HG02885 (cell line): Measurements from ENCODE around the gene PCDHGC3.

Experiments
- ATAC-seq: cut with Tn5 transposase; IDR thresholded peaks from one replicate; pipeline ENCODE4 v1.9.1; 2021; ENCODE audit warnings: mild to moderate bottlenecking; ENCODE audit not compliant: unreplicated experiment, poor library complexity

Gene PCDHGC3

DNA sequence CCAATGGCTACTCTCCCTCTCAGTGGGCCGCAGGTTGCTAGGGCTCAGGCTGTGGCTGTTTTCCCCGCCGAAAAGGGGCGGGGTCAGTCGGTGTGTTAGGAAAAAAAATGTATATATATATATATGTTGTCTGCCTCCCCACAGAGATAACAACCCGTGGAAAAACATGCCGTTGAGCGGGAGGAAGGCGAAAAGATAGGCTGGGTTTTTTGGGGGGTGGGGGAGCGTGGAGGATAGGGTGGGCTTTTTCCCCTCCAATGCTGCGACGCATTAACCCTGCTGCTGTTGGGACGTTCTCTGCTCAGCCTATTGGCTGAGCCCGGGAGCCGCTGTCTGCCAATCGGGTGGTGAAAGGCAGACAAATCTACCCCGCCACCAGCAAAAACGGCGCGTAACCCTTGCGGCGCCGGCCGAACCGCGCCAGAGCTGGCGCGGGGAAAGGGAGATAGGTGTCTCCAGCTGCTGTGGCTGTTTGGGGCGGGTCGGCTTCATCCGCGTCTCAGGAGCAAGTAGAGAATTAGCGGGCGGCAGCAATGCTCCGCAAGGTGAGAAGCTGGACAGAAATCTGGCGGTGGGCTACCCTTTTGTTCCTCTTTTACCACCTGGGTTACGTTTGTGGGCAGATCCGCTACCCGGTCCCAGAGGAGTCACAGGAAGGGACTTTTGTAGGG lies 9.0 kb downstream of the PCDHGC3 start, which contains the start of gene PCDHGC4:
Gene PCDHGC4 (plus strand): TSS at position 390 of the 671 bp plus-strand sequence. CDS start 144 bp downstream, at position 534.
- ATAC-seq, result peak; percentile 65

DNA sequence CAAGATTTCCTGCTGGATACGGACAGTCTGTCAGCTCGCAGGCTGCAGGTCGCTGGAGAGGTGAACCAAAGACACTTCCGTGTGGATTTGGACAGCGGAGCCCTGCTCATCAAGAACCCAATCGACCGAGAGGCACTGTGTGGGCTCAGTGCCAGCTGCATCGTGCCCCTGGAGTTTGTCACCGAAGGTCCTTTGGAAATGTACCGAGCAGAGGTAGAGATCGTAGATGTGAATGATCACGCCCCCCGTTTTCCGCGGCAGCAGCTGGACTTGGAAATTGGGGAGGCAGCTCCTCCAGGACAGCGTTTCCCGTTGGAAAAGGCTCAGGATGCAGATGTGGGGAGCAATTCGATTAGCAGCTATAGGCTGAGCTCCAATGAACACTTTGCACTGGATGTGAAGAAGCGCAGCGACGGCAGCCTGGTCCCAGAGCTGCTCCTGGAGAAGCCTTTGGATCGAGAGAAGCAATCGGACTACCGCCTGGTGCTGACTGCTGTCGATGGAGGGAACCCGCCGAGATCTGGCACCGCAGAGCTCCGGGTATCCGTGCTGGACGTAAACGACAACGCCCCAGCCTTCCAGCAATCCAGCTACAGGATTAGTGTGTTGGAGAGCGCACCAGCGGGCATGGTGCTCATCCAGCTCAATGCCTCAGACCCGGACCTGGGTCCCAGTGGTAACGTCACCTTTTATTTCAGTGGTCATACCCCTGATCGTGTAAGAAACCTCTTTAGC lies 9.7 kb downstream of the PCDHGC3 start:
- ATAC-seq, result no peak

DNA sequence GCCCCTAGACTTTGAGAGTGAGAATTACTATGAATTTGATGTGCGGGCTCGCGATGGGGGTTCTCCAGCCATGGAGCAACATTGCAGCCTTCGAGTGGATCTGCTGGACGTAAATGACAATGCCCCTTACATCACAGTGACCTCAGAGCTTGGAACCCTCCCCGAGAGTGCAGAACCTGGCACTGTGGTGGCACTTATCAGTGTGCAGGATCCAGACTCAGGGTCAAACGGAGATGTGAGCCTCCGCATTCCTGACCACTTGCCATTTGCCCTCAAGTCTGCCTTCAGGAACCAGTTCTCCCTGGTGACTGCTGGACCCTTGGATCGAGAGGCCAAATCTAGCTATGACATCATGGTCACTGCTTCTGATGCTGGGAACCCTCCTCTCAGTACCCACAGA lies 10.3 kb downstream of the PCDHGC3 start:
- no peak for ATAC-seq

DNA sequence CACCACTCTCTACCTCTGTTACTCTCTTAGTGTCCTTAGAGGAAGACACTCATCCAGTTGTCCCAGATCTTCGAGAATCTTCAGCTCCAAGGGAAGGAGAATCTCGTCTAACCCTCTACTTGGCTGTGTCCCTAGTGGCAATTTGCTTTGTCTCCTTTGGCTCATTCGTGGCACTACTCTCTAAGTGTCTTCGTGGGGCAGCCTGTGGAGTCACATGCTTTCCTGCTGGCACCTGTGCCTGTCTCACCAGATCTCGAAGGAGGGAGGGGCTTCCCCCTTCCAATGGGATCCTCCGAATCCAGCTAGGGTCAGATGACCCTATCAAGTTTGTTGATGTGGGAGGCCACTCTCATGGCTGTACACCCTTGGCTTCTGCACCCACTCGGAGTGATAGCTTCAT lies 11.4 kb downstream of the PCDHGC3 start:
- ATAC-seq, result no peak

DNA sequence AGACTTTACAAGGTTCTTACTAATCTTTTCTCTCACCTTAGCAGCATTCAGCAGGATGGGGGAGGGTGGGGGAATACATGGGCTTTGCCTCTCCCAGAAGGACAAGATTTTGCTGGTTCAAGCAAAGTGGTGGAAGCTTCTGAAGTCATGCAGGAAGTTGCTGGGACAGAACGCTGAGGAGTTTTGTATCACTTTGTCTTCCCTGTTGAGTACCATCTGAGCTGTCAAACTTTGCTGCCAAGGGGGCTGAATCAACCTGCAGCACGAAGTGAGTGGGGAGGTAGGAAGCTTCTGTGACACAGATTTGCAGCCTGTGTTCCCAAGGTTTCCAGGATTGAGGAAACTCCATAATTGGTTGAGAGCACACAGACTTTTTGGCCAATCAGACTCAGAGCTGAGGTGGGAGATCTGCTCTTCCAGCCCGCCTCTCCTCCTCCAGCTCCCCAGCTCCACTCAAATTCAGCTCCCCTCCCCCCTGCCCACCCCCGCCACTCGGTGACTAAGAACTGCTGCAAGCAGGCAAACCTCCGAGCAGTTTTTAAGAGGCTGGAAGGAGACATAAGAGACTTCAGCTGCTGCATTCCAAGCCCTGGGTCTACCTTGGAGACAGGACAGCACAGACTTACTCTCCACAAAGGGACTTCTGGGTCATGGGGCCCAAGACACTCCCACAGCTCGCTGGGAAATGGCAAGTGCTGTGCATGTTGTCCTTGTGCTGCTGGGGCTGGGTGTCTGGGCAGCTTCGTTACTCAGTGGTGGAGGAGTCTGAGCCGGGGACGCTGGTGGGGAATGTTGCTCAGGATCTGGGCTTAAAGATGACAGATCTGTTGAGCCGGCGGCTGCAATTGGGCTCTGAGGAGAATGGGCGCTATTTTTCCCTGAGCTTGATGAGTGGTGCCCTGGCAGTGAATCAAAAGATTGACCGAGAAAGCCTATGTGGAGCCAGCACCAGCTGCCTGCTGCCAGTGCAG lies 13.1 kb downstream of the PCDHGC3 start, which contains the start of gene PCDHGC5:
Gene PCDHGC5 (plus strand): TSS at position 491 of the 971 bp plus-strand sequence. CDS start 160 bp downstream, at position 651.
- no peak for ATAC-seq

DNA sequence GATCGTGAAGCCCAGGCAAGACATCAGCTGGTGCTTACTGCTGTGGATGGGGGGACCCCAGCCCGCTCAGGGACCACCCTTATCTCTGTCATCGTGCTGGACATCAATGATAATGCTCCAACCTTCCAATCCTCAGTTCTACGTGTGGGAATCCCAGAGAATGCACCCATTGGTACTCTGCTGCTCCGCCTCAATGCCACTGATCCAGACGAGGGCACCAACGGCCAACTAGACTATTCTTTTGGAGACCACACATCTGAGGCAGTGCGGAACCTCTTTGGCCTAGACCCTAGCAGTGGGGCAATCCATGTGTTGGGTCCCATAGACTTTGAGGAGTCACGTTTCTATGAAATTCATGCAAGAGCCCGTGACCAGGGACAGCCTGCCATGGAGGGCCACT lies 14.1 kb downstream of the PCDHGC3 start:
- ATAC-seq, result no peak

DNA sequence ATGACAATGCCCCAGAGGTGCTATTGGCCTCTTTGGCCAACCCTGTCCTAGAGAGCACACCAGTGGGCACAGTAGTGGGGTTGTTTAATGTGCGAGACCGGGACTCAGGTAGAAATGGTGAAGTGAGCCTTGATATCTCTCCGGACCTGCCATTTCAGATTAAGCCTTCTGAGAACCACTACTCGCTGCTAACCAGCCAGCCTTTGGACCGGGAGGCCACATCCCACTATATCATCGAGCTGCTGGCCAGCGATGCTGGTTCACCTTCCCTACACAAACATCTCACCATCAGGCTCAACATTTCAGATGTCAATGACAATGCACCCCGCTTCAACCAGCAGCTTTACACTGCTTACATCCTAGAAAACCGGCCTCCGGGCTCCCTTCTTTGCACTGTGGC lies 14.5 kb downstream of the PCDHGC3 start:
- ATAC-seq, result no peak

DNA sequence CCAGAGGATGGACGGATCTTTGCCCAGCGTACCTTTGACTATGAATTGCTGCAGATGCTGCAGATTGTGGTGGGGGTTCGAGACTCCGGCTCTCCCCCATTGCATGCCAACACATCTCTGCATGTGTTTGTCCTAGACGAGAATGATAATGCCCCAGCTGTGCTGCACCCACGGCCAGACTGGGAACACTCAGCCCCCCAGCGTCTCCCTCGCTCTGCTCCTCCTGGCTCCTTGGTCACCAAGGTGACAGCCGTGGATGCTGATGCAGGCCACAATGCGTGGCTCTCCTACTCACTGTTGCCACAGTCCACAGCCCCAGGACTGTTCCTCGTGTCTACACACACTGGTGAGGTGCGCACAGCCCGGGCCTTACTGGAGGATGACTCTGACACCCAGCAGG lies 15.0 kb downstream of the PCDHGC3 start:
- ATAC-seq, result no peak

DNA sequence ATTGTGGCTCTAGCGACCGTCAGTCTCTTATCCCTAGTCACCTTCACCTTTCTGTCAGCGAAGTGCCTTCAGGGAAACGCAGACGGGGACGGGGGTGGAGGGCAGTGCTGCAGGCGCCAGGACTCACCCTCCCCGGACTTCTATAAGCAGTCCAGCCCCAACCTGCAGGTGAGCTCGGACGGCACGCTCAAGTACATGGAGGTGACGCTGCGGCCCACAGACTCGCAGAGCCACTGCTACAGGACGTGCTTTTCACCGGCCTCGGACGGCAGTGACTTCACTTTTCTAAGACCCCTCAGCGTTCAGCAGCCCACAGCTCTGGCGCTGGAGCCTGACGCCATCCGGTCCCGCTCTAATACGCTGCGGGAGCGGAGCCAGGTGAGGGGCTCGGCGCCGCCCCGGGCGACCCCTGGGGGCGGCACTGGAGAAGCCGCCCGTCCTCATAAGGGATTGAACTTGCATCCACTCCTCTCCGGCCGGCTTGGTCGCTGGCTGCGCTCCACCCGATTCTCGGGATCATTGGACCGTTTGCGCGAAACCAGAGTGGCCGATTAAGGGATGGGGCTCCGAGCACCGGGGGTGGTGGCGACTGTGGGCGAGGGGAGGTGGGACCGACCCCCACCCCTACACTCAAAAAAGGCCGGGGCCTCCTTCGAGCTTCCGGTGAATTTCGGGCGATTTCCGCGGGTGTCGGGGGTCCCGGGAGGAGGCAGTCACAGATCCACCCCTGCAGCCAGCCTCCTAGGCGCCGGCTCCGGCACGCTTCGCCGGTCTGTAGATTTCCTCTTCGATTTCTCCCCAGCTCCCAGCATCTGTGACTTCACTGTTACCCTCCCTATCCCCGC lies 15.8 kb downstream of the PCDHGC3 start:
- ATAC-seq, result peak; percentile 13

DNA sequence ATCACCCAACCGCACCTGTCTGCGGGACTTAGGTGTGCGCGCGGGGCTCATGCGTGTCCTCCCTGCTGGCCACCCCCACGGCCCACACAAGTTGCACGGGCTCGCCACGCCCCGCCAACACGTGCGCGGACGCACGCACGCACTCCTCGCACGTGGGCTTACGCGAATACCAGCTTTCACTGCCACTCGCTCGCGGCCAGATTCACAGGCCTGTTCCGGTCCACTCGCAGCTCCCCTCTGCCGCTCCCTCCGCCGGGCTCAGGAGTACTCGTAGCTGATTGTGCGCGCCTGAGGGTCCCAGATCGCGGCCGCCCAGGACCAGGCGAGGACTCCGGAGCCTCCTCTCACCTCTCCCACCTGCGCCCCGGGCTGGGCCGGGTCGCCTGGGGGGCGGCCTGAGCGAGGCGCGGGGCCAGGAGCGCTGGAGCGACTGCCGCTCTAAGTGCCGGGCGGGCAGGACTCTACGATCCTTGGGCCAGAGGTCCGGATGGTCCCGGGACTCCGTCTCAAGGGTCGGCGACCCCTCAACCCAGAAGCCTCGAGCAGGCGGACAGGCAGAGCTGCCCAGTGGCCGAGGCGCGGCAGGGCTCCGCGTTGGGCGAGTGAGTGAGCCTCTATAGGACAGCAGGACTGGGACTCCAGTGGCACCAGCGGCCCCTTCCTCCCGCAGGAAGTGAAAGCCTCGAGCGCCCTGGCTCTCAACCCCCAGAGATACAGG lies 16.6 kb downstream of the PCDHGC3 start:
- ATAC-seq, result peak; percentile 52

DNA sequence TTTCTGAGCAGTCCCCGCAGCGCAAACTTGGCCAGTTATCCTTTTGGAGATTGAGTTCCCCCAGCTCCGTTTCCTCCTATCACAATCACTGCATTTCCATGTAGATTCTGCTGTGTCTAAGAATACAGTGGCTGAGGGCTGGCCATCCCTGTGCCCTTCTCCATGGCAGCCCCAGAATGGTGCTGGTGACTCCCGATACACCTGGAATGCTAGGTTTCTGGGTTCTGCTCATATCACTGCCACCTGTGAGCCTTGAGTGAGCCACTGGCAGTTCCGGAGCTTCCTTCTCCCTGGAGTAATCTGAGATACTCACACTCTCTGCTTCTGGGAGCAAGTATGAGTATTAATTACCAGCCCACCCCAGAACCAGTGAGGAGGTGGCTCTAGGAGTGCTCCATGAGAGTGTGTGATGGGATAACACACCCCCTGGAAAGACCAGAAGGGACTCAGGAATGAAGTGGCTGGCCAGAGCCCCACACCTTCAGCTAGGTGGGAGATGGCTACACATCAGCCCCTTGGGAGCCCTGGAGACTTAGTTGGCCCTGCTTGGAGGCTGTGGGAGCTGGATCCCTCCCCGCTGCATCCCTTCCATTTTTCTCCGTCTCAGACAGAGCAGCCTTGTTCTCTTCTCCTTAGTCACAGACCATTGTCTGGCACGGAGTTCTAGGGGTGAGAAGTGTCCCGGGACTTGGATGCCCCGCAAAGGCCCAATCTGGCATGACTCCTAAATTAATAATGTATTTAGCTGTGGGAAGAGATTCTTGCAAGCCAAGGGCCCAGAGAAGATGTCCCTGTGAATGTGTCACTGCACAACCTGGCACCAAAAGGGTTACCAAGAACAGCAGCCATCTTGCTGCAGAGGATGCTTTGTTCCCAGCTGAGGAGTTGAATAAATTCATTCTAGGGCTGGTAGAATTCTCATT lies 18.0 kb downstream of the PCDHGC3 start:
- no peak for ATAC-seq

DNA sequence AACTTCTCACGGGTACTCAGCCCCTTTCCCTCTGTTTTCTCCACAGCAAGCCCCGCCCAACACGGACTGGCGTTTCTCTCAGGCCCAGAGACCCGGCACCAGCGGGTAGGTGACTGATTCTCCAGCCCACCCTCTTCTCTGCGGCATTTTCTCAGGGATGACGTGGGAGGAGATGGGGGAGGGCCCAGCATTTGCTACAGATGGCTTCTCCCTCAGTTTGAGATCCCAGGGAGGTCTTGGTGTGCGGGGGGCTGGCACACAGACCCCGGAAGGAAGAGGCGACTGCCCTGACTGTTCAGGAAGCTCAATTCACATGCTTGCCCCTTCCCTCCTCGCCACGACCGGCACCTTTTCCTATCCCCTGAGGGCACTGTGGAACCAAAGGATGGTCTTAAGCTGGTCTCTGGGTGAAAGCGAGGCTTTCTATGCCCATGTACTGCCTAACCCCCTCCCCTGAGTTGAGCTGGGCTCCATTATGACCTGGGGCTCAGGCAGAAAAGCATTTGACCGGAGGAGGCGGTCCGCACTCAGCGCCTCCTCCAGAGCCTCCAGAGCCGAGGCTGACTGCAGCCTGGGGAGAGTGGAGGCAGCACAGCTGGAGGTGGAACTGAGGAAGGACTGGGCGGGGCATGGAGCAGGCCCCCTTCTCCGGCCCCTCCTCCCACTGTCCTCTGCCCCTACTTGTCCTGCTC lies 19.1 kb downstream of the PCDHGC3 start:
- no peak for ATAC-seq

DNA sequence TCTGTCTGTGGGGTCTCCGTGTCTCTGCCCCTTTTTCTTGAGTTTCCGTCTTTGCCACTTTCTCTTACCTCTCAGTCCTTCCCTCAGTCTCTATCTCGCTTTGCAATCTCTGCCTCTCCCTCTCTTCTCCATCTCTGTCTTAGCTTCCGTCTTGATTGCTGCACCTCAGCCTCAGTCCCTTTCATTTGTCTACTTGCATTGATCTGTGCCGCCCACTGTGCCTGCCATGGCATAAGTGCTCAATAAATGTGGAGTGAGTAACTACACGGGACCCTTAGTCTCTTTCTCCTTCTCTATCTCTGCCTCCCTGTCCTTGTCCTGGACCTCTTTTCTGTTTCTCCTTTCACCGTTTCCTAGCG lies 19.7 kb downstream of the PCDHGC3 start:
- no peak for ATAC-seq

DNA sequence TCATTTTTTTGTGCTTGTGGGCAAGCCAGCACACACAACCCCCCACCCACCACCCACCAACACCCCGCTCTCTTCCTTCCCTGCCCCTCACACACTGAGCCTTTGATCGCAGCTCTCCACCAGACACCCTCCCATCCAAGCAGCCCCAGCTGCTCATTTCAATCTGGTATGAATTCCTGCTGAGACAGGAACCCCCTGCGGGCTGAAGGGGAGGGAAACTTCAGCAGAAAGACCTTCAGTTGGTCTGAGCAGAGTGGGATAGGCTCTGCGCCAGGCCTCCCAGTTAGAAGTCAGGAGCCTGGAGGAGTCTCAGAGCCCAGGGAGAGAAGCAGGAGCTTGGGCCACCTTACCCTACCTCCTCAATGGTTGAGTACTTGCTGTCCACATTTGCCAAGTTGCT lies 20.3 kb downstream of the PCDHGC3 start:
- ATAC-seq, result no peak

DNA sequence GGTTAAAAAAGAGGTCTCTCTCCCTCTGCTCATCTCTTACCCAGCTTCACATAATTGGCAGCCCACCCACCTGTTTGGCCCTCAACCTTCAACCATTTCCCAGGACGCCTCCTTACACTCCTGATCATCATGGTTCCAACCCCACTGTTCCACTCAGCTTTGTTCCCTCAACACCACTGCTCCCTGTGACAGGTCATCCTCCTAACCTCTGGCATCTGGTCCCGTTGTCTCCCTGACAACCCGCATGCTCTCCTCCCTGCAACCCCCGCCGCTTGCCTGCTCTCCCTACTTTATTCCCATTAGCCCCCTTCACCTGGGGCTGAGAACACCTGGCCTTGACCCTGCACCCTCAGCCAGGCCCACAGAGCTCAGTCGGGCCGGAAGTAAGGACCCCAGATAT lies 26.0 kb downstream of the PCDHGC3 start:
- ATAC-seq, result no peak

DNA sequence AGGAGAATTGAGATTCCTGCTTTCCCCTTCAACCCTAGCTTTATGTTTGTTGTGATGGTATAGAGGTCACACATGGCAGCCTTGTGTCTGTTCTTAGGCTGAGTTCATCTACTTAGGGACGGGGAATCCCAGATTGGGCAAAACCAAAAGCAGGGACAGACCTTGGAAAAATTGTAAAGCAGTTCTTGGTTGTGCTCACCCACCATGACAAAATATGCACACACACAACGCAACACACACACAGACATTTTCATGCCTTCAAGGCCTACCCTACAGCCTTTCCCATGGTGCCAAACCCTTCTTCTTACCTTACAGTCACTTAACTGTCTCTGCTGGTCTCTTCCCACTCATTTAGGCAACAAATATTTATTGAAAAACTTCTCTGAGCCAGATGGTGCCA lies 27.9 kb downstream of the PCDHGC3 start:
- ATAC-seq, result no peak

DNA sequence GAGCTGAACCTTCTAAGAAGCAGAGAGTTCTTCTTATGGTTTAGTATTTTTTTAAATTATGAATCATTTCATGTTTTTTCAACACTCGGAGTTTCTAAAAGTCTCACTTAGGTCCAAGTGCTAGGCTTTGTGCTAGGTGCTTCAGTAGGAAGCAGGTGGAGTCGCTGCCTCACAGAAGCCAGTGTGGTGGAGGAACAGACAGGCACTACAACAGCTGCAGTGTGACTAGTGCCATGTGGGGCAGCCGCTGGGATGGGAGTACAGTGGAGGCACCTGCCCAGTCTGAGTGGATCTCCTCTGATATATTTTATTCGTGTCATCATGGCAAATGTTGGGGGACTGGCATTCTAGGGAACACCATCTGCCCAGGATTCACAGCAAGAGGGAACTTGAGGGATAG lies 28.4 kb downstream of the PCDHGC3 start:
- no peak for ATAC-seq
